Erythroblast (primary cell): Measurements from ENCODE around the gene LHFPL6.

Experiments used
- DNase-seq, 2 experiments: peaks; one replicate each; lab custom pipeline; 2025; lab: John Stamatoyannopoulos, UW
- GATA1 ChIP-seq: IDR thresholded peaks from 2 replicates; pipeline ENCODE4 v1.6.1; 2011; ENCODE audit warnings: low read depth, mild to moderate bottlenecking, control low read depth, low read length, moderate library complexity
- POLR2A ChIP-seq: IDR thresholded peaks from 2 replicates; pipeline ENCODE4 v1.6.1; 2011; ENCODE audit warnings: mild to moderate bottlenecking, low read length

Gene LHFPL6

GRCh38 chr13:39602614-39603366 is at the start of gene LHFPL6:
TSS of gene LHFPL6 (minus strand) at chr13:39603193.
- peak; percentile 48 to 55 for DNase-seq
- TF ChIP-seq POLR2A (no peak), GATA1 (no peak)

DNA sequence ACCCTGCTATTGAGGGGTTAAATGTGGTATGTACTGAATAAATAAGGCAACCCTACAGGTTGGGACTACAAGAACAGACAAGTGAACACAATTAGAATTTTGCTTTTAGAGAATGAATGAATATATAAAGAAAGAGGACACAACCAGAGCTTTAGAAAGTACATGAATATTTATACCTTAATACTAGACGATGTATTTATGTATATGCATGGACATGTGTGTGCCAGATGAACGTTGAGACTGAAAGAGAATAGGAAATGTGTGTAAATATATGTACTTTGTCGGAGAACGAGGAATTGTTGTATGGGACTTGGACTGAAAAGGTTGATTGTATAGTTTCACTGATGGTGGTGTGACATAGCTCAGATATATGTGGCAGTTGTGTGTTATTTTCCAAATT is 43.1 kb upstream of the LHFPL6 start:
- TF ChIP-seq GATA1 (no peak), POLR2A (no peak)
- DNase-seq: no peak

DNA sequence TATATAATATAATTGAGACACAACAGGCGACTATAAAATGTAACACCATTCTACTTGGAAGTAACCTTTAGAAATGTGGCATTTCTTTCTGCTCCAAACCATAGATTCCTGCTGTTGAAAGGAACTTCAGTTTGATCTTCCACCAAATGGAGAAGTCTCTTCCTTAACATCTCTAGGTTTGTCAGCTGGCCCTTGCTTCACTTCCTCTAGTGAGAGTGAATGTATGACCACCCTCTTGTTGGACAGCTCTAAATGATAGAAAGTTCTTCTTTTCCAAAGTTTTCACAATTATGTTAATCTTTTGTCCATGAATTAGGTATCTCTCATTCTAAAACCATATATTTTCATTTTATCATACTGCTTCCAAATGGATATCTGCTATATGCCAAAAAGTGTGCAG is 38.7 kb upstream of the LHFPL6 start:
- DNase-seq: no peak
- TF ChIP-seq GATA1 (no peak), POLR2A (no peak)

DNA sequence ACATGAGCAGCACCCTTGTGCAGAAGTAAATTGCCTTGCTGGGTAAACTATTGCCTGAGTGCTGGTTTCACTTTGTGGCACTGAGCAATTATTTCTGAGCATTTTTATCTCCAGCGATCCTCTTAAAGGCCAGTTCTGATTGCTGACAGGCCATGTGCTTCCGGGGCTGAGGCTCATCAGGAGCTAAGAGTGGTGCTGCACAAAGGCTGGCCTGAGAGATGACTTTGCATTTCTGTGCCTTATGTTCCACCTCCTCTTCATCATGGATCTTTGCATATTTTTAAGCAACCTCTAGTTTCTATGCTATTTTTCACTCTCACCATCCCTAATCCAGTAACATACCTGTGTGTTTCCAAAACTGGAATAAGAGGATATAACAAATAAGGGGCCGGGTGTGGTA is 34.9 kb upstream of the LHFPL6 start:
- no peak for DNase-seq
- TF ChIP-seq GATA1 (no peak), POLR2A (no peak)

- no peak for TF ChIP-seq GATA1
- TF ChIP-seq POLR2A: no peak
- DNase-seq: no peak
Measured at GRCh38 chr13:39635564-39635963, 32.6 kb upstream of the LHFPL6 start.

DNA sequence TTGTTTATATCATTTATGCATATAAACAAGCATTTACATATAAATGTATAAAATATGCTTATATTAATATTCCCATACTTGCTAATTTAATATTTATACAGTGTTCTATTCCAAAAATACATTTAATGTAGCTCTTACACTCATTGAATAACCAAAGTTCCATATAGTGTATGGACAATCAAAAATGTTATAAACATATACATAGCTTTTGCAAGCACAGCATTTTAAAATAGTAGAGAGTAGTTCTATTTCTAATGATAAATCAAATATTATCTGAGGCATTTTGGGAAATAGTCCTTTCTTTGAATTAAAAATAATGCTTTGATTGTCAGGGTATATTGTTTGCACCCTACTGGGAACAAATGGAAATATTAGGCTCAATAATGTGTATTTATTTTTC is 30.0 kb upstream of the LHFPL6 start:
- TF ChIP-seq GATA1 (no peak), POLR2A (no peak)
- DNase-seq: no peak

- no peak for TF ChIP-seq GATA1
- TF ChIP-seq POLR2A: no peak
- DNase-seq: no peak
Measured at GRCh38 chr13:39631307-39631706, 28.3 kb upstream of the LHFPL6 start.

DNA sequence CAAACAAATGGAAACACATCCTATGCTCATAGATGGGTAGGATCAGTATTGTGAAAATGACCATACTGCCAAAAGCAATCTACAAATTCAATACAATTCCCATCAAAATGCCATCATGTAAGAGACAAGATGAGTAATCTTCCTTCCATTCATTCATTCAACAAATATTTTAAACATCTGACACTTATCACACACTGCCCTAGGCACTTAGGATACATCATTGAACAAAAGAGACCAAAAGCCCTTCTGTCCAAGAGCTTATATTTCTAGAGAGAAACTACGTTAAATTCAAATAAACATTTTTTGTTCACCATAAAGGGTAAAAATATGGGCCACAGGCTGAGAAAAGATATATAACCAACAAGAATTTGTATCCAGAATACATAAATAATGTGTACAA is 20.5 kb upstream of the LHFPL6 start:
- TF ChIP-seq GATA1 (no peak), POLR2A (no peak)

DNA sequence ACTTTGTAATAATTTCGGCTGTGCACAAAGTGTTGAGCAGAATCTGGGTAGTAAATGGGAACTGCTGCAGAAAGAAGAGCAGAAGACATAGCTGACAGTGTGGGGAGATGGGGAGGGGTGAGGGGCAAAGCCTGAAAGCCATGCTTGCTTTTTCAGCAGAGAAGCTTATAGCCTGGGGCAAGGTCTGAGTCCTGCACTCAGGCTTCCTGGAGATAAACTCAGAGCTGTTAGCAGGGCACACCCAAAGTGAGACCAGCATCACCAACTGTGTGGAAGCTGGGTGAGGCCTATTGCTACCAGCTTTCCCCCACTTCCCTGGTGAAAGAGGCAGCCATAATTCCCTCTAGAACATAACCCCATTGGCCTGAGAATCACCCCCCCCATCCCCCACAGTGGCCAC is 15.6 kb upstream of the LHFPL6 start:
- DNase-seq: no peak
- TF ChIP-seq POLR2A (no peak), GATA1 (no peak)

More for the DNA sequence above, 20.5 kb upstream of the LHFPL6 start:
- DNase-seq: no peak

DNA sequence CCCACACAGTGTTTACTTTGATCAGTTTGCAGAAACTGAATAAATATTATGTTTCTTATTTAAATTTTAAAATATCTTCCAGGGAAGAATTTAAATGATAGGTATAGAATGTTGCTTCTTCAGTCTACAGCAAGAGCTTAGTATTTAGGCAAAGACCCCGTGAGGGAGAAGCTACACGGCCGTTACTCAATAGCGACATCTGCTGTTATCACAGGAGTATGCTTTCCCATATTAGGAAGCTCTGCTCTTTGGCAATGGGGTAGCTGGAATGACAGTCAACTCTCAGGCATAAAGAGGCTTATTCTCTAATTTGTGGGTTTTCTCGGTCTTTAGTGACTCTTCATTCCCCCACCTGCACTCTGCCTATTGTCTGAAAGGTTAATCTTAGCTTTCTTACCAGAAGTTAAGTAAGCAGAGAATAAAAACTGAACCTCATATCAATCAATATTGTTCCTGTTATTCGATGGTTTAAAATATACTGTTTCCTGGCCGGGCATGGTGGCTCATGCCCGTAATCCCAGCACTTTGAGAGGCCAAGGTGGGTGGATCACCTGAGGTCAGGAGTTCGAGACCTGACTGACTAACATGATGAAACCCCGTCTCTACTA is 13.2 kb upstream of the LHFPL6 start:
- DNase-seq: peak; percentile 62 to 72

GRCh38 chr13:39612023-39612637 is 9.1 kb upstream of the LHFPL6 start:
- TF ChIP-seq GATA1 (no peak), POLR2A (no peak)
- DNase-seq: peak; percentile 65 to 76

More for the DNA sequence above, 13.2 kb upstream of the LHFPL6 start:
- no peak for TF ChIP-seq POLR2A
- TF ChIP-seq GATA1: no peak

- DNase-seq: no peak
- TF ChIP-seq GATA1 (no peak), POLR2A (no peak)
Measured at GRCh38 chr13:39607876-39608275, 4.9 kb upstream of the LHFPL6 start.

GRCh38 chr13:39605677-39606320 is 2.8 kb upstream of the LHFPL6 start:
- DNase-seq: no peak
- TF ChIP-seq GATA1 (no peak), POLR2A (no peak)

GRCh38 chr13:39604756-39605155 is 1.8 kb upstream of the LHFPL6 start:
- DNase-seq: no peak
- TF ChIP-seq GATA1: no peak
- no peak for TF ChIP-seq POLR2A
